Left cardiac atrium (tissue), 4 donors: Measurements from ENCODE around the gene COL4A2. TPM values are rescaled to one million over a fixed set of nuclear protein-coding genes. Genes with fewer than 3 reads are reported as not detected.

Source experiments
- ATAC-seq, 2 donors: fragments of 200-7000 bp; cut with Tn5 transposase; one replicate each; pipeline ENCODE4 v1.9.1; 2020; ENCODE audit warnings: mild to moderate bottlenecking in 2 of 2, moderate library complexity in 2 of 2
- DNase-seq: peaks from one replicate; pipeline ENCODE4 v3.0.0-alpha.2; 2020
- intact Hi-C, 2 donors: fragments of 100-400 bp; cut with DNase I; formaldehyde crosslinking; loops; one replicate each; pipeline versions ENCODE4 v1.14.1 to v1.15.1; 2022 to 2023
- total RNA-seq, 2 donors: library from RNA; stranded (reverse); fragmentation: NEBNext Ultra II Directional; extraction: Animal tissue kit (Norgen Biotek cat#: 25700); gene quantifications; one replicate each; pipeline ENCODE4 v1.2.1, GENCODE V29; 2021
- donor health status: DM: no; HTN: yes; CAD: no.
- donor health status: DM: no; HTN: yes; CAD: no; lungs with severe emphysema.
- donor health status: DM: yes; HTN: yes; CAD: no.
- donor health status: Dilated cardiomyopathy.

The COL4A2 gene
- total RNA-seq, 2 donors from 2014 or later, result 176 to 384 TPM

- no peak for ATAC-seq
- intact Hi-C loops, result no loop called here
These were observed 21.5 kb downstream of the COL4A2 start for GRCh38 chr13:110328573-110328972.

GRCh38 chr13:110329258-110329657, 22.2 kb downstream of the COL4A2 start:
- intact Hi-C loops, result no loop called here
- no peak for DNase-seq
- no peak for ATAC-seq

More at GRCh38 chr13:110328573-110328972, 21.5 kb downstream of the COL4A2 start:
- no peak for DNase-seq

GRCh38 chr13:110329798-110330461, 22.8 kb downstream of the COL4A2 start:
- DNase-seq, result no peak
- intact Hi-C loops, result no loop called here
- ATAC-seq, result peak; percentile 28 to 35

- peak in 1 of 2 donors; percentile 53 for ATAC-seq
- intact Hi-C loops, result no loop called here
- no peak for DNase-seq
These were observed 23.5 kb downstream of the COL4A2 start for GRCh38 chr13:110330491-110331011.

- DNase-seq (no peak), ATAC-seq (peak; percentile 36 to 55)
- intact Hi-C loops, result no loop called here
These were observed 24.3 kb downstream of the COL4A2 start for GRCh38 chr13:110331362-110331761.

GRCh38 chr13:110332750-110333149, 25.7 kb downstream of the COL4A2 start:
- DNase-seq (no peak), ATAC-seq (no peak)
- intact Hi-C loops, result no loop called here

GRCh38 chr13:110333837-110334236, 26.8 kb downstream of the COL4A2 start:
- intact Hi-C loops, result no loop called here
- ATAC-seq (no peak), DNase-seq (no peak)

GRCh38 chr13:110334256-110334655, 27.2 kb downstream of the COL4A2 start:
- ATAC-seq, result no peak
- intact Hi-C loops, result no loop called here
- no peak for DNase-seq

- no peak for ATAC-seq
- intact Hi-C loops, result no loop called here
- DNase-seq, result no peak
These were observed 27.9 kb downstream of the COL4A2 start for GRCh38 chr13:110334841-110335490.

GRCh38 chr13:110336108-110336507, 29.0 kb downstream of the COL4A2 start:
- DNase-seq (no peak), ATAC-seq (no peak)
- intact Hi-C loops, result no loop called here

GRCh38 chr13:110336681-110337080, 29.6 kb downstream of the COL4A2 start:
- DNase-seq (no peak), ATAC-seq (no peak)
- intact Hi-C loops, result no loop called here

GRCh38 chr13:110337247-110337646, 30.2 kb downstream of the COL4A2 start:
- peak; percentile 2 to 29 for ATAC-seq
- intact Hi-C loops, result no loop called here
- no peak for DNase-seq

- intact Hi-C loops, result no loop called here
- ATAC-seq, result peak; percentile 51 to 55
- peak; percentile 63 for DNase-seq
These were observed 31.5 kb downstream of the COL4A2 start for GRCh38 chr13:110338441-110339101.

GRCh38 chr13:110339263-110339662, 32.2 kb downstream of the COL4A2 start:
- no peak for ATAC-seq
- DNase-seq, result no peak
- intact Hi-C loops, result no loop called here

- DNase-seq (no peak), ATAC-seq (no peak)
- intact Hi-C loops, result loop anchor here in 1 of 2 donors (5.0 to 10.0 kb wide), 2 partner anchors 33 to 75 kb away; partner anchors contain the start of genes COL4A1 and COL4A2
These were observed 33.0 kb downstream of the COL4A2 start for GRCh38 chr13:110339975-110340550.

- intact Hi-C loops, result loop anchor here in 1 of 2 donors (5.0 to 10.0 kb wide), 2 partner anchors 34 to 74 kb away; partner anchors contain the start of genes COL4A1 and COL4A2
- ATAC-seq, result peak; percentile 67 to 79
These were observed 33.8 kb downstream of the COL4A2 start for GRCh38 chr13:110340812-110341444.

GRCh38 chr13:110341445-110342244, 34.6 kb downstream of the COL4A2 start:
- peak; percentile 74 for DNase-seq
- intact Hi-C loops, result loop anchor here in 1 of 2 donors (5.0 to 10.0 kb wide), 2 partner anchors 34 to 73 kb away; partner anchors contain the start of genes COL4A1 and COL4A2
- ATAC-seq, result peak in 1 of 2 donors; percentile 39

More at GRCh38 chr13:110340812-110341444, 33.8 kb downstream of the COL4A2 start:
- peak; percentile 95 for DNase-seq

- ATAC-seq (no peak), DNase-seq (no peak)
- intact Hi-C loops, result loop anchor here in 1 of 2 donors (5.0 to 10.0 kb wide), 2 partner anchors 35 to 72 kb away; partner anchors contain the start of genes COL4A1 and COL4A2
These were observed 35.4 kb downstream of the COL4A2 start for GRCh38 chr13:110342474-110342873.
